BLaER1 (cell line): Measurements from ENCODE around the gene PAK1IP1.
A peak's percentile ranks its signal among the peaks of the same experiment; 100 is the strongest.
"Not testable (repeated sequence)": the region's sequence is repeated elsewhere in the genome, so short reads cannot be mapped to it uniquely, and the experiment has no call there.

Source experiments
- H3K27ac ChIP-seq: shearing (Covaris generic); formaldehyde crosslinking; 2 replicates; pipeline ENCODE4 v1.8.1; 2022
- H3K27me3 ChIP-seq: shearing (Covaris generic); formaldehyde crosslinking; 2 replicates; pipeline ENCODE4 v1.8.1; 2022
- H3K36me3 ChIP-seq: shearing (Covaris generic); formaldehyde crosslinking; 2 replicates; pipeline ENCODE4 v1.8.1; 2022
- H3K4me1 ChIP-seq: shearing (Covaris generic); formaldehyde crosslinking; 2 replicates; pipeline ENCODE4 v1.8.1; 2022
- H3K4me2 ChIP-seq: shearing (Covaris generic); formaldehyde crosslinking; 2 replicates; pipeline ENCODE4 v1.8.1; 2022
- H3K4me3 ChIP-seq: shearing (Covaris generic); formaldehyde crosslinking; 2 replicates; pipeline ENCODE4 v1.8.1; 2022
- H3K9ac ChIP-seq: shearing (Covaris generic); formaldehyde crosslinking; 2 replicates; pipeline ENCODE4 v1.8.1; 2022
- H3K9me3 ChIP-seq: shearing (Covaris generic); formaldehyde crosslinking; 2 replicates; pipeline ENCODE4 v1.8.1; 2022
- H4K20me1 ChIP-seq: shearing (Covaris generic); formaldehyde crosslinking; 2 replicates; pipeline ENCODE4 v1.8.1; 2022
- Cebpa-rat ChIP-seq: shearing (Covaris generic); IDR thresholded peaks from 2 replicates; pipeline ENCODE4 v1.8.1; 2022

Gene PAK1IP1

DNA sequence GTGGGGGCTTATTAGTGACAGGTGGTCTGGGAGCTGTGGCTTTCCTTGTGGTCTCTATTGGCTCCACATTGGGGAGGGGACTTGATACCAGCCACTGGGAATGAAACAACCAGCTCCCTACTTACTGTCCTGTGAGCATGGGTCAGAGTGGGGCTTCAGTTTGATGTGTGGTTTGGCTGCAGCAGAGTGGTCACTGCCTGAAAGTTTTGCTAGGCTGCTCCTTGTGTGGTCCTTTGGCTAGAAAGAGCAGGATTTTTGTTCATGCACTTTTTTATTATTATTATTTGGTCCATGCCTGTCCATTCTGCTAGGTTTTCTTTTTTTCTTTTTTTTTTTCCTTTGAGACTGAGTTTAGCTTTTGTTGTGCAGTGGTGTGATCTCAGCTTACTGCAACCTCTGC, 45.3 kb downstream of the PAK1IP1 start:
- Histone ChIP-seq H3K27me3 (no peaks in the 10 kb centered on the region), H3K9ac (no peak overlapping the region), H3K36me3 (no peaks in the 10 kb centered on the region), H3K4me2 (no peak overlapping the region), H3K4me3 (no peak overlapping the region), H3K4me1 (no peaks in the 10 kb centered on the region), H3K27ac (no peak overlapping the region), H3K9me3 (no peaks in the 10 kb centered on the region), H4K20me1 (no peaks in the 10 kb centered on the region)
- no peak for TF ChIP-seq Cebpa-rat

DNA sequence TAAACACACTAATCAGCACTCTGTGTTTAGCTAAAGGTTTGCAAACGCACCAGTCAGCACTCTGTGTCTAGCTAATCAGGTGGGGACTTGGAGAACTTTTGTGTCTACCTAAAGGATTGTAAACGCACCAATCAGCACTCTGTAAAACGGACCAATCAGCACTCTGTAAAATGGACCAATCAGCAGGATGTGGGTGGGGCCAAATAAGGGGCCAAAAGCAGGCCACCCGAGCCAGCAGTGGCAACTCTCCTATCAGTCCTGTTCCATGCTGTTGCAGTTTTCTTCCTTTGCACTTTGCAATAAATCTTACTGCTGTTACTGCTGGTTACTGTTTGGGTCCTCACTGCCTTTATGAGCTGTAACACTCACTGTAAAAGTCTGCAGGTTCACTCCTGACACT, 46.9 kb downstream of the PAK1IP1 start:
- H3K9me3 ChIP-seq, H3K36me3 ChIP-seq, H3K4me1 ChIP-seq, H3K4me2 ChIP-seq, H3K4me3 ChIP-seq, H4K20me1 ChIP-seq, H3K9ac ChIP-seq, H3K27ac ChIP-seq, H3K27me3 ChIP-seq: not testable (repeated sequence)

DNA sequence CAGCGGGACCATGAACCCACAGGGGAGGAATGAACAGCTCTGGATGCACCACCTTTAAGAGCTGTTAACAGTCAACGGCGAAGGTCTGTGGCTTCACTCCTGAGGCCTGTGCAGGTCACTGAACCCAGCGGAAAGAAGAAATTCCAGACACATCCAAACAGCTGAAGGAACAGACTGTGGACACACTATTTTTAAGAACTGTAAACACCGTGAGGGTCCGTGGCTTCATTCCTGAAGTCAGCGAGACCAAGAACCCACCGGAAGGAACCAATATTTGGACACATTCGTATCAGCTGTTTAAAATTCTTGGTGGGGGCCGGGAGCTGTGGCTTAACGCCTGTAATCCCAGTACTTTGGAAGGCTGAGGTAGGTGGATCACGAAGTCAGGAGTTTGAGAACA, 47.5 kb downstream of the PAK1IP1 start:
- no peak overlapping the region for H3K4me2 ChIP-seq
- no peaks in the 10 kb centered on the region for H3K9me3 ChIP-seq
- TF ChIP-seq Cebpa-rat, result no peak
- H3K4me3 ChIP-seq, result no peak overlapping the region
- H3K27me3 ChIP-seq, result no peaks in the 10 kb centered on the region
- no peak overlapping the region for H3K9ac ChIP-seq
- no peak overlapping the region for H3K27ac ChIP-seq
- H3K4me1 ChIP-seq, result peaks cover 9% of the 10 kb centered on the region
- no peaks in the 10 kb centered on the region for H4K20me1 ChIP-seq
- H3K36me3 ChIP-seq, result no peaks in the 10 kb centered on the region

DNA sequence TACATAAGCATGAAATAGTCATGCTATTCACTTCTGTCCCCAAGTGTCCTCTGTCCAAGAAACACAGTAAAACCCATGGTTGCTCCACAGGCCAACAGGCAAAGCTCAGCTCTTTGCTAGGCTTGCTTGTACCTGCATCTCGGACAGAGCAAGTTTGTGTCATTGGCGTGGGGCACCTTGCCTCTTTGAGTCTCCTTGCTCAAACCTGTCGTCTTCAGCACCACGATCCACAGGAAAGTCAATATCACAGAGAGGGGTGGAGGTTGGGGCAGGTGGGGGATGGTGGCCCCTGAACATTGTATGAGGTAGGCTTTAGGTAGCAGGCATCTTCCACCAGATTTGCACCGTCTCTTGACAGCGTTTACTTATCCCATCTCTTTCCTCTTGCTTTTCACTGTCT, 48.7 kb downstream of the PAK1IP1 start:
- H3K4me3 ChIP-seq, result no peak overlapping the region
- no peaks in the 10 kb centered on the region for H3K27me3 ChIP-seq
- no peak for TF ChIP-seq Cebpa-rat
- H4K20me1 ChIP-seq, result peaks cover 5% of the 10 kb centered on the region; the same call in 1 of the 2 replicates
- H3K4me2 ChIP-seq, result no peak overlapping the region
- H3K36me3 ChIP-seq, result no peaks in the 10 kb centered on the region
- H3K4me1 ChIP-seq, result peaks cover 13% of the 10 kb centered on the region
- H3K9ac ChIP-seq, result no peak overlapping the region
- no peaks in the 10 kb centered on the region for H3K9me3 ChIP-seq
- H3K27ac ChIP-seq, result no peak overlapping the region

DNA sequence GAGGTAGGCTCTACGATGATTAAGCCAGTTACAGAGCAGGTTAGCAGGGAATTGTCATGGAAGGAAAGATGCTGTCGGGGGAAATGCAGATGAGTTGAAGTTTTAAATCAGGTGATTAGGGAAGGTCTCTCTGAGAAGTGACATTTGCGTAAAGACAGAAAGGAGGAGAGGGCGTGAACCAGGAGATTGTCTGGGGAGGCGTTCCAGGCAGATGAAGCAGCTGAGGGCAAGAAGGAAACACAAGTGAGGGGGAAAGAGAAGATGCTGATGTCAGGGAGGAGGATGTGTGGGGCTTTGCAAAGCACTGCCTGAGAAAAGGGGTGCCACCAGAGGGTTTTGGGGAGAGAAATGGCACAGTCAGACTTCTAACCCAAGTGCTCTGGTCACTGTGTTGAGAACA, 50.3 kb downstream of the PAK1IP1 start:
- TF ChIP-seq Cebpa-rat, result no peak
- peaks cover 29% of the 10 kb centered on the region for H3K4me1 ChIP-seq
- peaks cover 11% of the 10 kb centered on the region for H3K36me3 ChIP-seq
- H4K20me1 ChIP-seq, result peaks cover 20% of the 10 kb centered on the region; the same call in 1 of the 2 replicates
- no peak overlapping the region for H3K4me2 ChIP-seq
- no peak overlapping the region for H3K4me3 ChIP-seq
- no peaks in the 10 kb centered on the region for H3K27me3 ChIP-seq
- H3K9me3 ChIP-seq, result no peaks in the 10 kb centered on the region
- H3K27ac ChIP-seq, result no peak overlapping the region
- H3K9ac ChIP-seq, result no peak overlapping the region

DNA sequence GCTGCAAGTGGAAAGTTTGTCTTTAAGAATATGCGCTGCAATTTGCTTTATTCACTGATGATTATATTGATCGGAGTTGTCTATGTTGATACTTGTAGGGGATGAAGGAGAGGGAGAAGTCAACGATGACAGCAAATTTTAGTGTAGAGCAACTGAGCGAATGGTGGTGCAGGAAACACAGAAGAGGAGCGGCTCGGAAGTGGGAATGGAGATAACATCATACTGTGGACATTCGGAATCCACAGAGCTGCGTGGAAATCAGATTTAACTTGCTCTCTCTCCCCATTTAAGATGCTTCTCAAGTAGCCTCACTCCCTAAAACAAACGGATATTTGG, 52.1 kb downstream of the PAK1IP1 start:
- H3K9me3 ChIP-seq, result no peaks in the 10 kb centered on the region
- H3K27ac ChIP-seq, result peak overlapping the region; percentile 88
- H4K20me1 ChIP-seq, result peaks cover 31% of the 10 kb centered on the region; the same call in 1 of the 2 replicates
- H3K4me1 ChIP-seq, result peaks cover 30% of the 10 kb centered on the region
- H3K36me3 ChIP-seq, result peaks cover 29% of the 10 kb centered on the region
- peak overlapping the region; percentile 91 for H3K4me2 ChIP-seq
- peak overlapping the region; percentile 76 for H3K4me3 ChIP-seq
- H3K27me3 ChIP-seq, result no peaks in the 10 kb centered on the region
- peak overlapping the region; percentile 88 for H3K9ac ChIP-seq
- TF ChIP-seq Cebpa-rat, result no peak

DNA sequence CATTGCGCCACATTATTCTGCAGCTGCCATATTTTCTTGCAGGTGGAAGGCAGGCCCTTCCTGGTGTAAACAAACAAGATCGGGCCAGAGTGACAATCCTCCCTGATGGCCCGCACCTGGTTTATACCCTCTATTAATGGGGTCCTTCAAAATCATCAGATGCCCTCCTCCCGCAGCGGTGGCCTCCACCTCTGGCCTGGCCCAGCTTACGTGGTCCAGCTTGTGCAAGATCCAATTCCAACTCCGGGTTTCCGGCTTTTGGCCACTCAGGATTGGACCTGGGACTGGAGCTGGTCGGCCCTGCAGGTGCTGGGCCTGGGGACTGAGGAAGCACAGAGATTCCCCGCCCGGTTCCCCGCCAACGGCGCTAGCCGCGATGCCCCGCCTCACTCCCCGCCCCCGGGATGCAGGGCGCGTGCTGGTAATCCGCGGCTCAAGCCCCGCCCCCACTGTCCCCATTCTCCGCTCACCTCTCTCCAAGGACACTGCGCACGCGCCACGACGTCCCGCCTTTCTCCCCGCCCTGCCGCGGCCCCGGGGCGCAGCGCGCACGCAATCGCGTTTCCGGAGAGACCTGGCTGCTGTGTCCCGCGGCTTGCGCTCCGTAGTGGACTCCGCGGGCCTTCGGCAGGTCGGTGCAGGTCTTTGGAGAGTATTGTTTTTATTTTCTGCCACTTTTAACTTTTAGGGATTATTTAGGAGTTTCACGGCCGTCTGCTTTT, 52.6 kb downstream of the PAK1IP1 start, which contains the start of gene TMEM14B:
Gene TMEM14B (plus strand): TSS at position 555 of the 722 bp plus-strand sequence. CDS start 1,441 bp downstream, outside the sequence.
- H3K27me3 ChIP-seq, result no peaks in the 10 kb centered on the region
- peak within 1 kb of the TSS; percentile 88 for H3K27ac ChIP-seq
- peak within 1 kb of the TSS; percentile 76 for H3K4me3 ChIP-seq
- peak within 1 kb of the TSS; percentile 88 for H3K9ac ChIP-seq
- TF ChIP-seq Cebpa-rat, result no peak
- H3K4me1 ChIP-seq, result peaks cover 30% of the 10 kb centered on the region
- H4K20me1 ChIP-seq, result peaks cover 36% of the 10 kb centered on the region; the same call in 1 of the 2 replicates
- H3K36me3 ChIP-seq, result peaks cover 34% of the 10 kb centered on the region
- H3K4me2 ChIP-seq, result peak within 1 kb of the TSS; percentile 95
- no peaks in the 10 kb centered on the region for H3K9me3 ChIP-seq

DNA sequence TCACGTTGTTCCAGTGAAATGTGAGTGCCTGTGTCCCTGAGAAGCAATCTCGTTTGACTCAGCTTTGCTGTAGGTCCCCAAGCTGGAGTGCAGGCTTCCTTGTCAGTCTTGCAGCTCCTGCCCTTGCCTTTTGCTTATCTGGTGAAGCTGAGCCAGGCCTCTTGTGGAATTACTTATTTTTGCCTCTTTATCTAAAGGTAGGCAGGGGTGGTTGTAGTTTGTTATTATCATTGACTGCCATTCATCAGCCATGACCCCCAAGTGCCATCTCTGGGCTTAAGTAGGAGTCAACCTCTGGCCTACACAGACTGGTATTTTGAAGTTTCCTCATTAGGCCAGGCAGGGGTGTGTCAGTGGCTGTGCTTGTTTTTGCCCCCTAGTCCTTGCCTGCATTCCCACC, 55.0 kb downstream of the PAK1IP1 start:
- peaks cover 58% of the 10 kb centered on the region for H3K36me3 ChIP-seq
- TF ChIP-seq Cebpa-rat, result no peak
- 0 out of 2 replicates have a peak overlapping the region, but pooled peaks have one; percentile 53 for H3K9ac ChIP-seq
- no peaks in the 10 kb centered on the region for H3K27me3 ChIP-seq
- H3K4me3 ChIP-seq, result no peak overlapping the region
- H3K27ac ChIP-seq, result no peak overlapping the region
- H4K20me1 ChIP-seq, result peaks cover 57% of the 10 kb centered on the region
- peaks cover 30% of the 10 kb centered on the region for H3K4me1 ChIP-seq
- H3K9me3 ChIP-seq, result no peaks in the 10 kb centered on the region
- peak overlapping the region; percentile 95 for H3K4me2 ChIP-seq

DNA sequence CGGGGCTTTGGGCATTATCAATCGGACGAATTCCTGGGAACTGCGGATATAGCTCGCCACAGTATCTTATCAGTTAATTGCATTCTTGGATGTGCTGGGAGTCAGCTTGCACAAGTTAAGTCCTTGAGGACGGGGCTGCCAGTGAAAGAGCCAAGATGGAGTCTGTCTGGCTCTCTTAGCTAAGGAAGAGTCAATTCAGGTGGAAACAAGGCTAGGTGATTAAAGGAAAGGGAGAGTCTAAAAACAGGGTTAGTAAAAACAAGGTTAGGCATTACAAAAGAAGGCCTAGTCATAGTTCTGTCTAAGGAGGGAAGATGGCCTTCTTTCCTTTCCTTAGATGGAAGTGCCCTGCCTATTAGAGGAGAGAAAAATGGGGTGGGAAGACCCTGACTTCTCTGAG, 55.8 kb downstream of the PAK1IP1 start:
- not testable (repeated sequence) for H3K4me3 ChIP-seq, H3K4me2 ChIP-seq, H3K9ac ChIP-seq, H3K27ac ChIP-seq, H3K27me3 ChIP-seq, H3K9me3 ChIP-seq
- H3K4me1 ChIP-seq, result peaks cover 30% of the 10 kb centered on the region
- peaks cover 66% of the 10 kb centered on the region for H3K36me3 ChIP-seq
- H4K20me1 ChIP-seq, result peaks cover 65% of the 10 kb centered on the region

DNA sequence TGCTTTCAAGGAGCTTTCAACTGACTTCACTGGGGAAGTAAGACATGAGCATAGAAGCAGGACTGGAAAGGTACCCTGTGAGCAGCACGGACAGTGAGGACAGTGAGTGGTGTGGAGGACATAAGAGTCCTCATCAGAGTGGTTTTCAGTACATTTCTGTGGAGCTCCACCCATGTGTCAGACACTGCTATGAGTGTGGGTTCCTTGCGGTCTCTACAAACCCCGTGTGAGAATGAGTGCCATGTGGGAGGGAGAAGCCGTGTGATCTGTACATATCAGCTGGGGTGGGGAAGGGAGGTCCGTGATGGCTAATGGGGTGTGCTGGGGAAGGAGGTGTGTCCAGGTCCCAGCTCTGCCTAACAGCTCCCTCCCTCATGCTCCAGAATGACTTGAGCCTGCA, 57.0 kb downstream of the PAK1IP1 start:
- Histone ChIP-seq H3K4me1 (peaks cover 25% of the 10 kb centered on the region), H3K36me3 (peaks cover 76% of the 10 kb centered on the region), H4K20me1 (peaks cover 73% of the 10 kb centered on the region)
- not testable (repeated sequence) for H3K4me2 ChIP-seq, H3K27me3 ChIP-seq, H3K27ac ChIP-seq, H3K9me3 ChIP-seq, H3K9ac ChIP-seq, H3K4me3 ChIP-seq

DNA sequence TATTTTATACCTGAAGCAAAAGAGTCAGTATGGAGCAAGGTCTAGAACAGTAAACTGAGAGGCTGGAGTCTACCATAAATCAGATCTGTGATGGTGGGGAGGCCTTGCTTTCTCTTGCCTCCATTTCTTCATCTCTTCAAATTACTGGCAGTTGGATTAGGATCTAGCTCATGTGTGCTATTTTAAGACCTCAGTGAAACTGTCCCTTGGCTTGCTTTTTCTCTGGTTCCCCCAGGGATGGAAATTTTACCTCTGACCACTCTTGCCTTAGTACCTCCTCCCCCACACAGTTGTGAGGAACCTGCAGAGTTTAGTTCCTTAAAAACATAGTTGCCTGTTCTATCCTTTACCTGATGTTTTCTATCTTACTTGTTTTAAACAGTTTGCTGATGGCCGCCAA, 61.3 kb downstream of the PAK1IP1 start:
- Histone ChIP-seq H3K27me3 (no peaks in the 10 kb centered on the region), H3K4me1 (no peaks in the 10 kb centered on the region), H3K36me3 (peaks cover 96% of the 10 kb centered on the region), H3K4me3 (no peak overlapping the region), H4K20me1 (peaks cover 80% of the 10 kb centered on the region), H3K9me3 (no peaks in the 10 kb centered on the region), H3K4me2 (no peak overlapping the region), H3K27ac (no peak overlapping the region), H3K9ac (no peak overlapping the region)
- no peak for TF ChIP-seq Cebpa-rat
